NCI-H146 (cell line): Measurements from ENCODE around the gene HS6ST1.

Experiments
- DNase-seq: peaks from one replicate; lab custom pipeline; 2025; lab: John Stamatoyannopoulos, UW

Gene HS6ST1

DNA sequence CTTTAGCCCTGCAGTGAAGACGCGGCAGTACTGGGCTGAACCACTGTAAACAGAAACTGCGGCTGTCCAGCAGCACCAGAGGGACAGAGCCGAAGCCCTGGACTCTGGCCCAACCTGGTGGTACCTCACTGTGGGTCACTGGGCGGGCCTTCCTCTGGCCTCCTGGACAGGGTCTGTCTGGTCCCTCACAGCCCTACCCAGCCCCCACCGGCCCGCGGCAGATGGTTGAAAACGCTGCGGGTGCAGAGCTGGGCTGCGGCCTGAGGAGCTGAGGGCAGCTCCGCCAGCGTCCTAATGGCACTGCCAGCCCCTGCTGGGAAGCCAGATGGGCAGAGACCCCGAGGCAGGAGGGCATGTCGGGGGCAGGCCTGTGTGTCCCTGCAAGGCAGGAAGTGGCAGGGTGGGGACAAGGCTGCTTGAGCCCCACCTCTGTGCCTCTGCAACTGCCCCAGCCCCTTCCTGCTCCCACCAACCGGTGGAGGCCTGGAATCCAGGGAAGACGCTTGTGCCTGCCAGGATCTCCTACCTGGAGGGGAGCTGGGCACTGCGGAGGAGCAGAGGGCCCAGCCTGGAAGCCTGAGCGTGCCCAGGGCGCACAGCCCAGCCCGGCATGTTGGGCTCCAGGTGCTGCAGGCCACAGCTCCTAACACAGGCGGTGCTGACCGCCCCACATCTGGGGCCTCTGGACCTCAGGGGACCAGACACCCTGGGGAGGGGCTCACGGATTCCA lies 36.3 kb downstream of the HS6ST1 start:
- no peak for DNase-seq

GRCh38 chr2:128281852-128282245 lies 36.8 kb downstream of the HS6ST1 start:
- no peak for DNase-seq

DNA sequence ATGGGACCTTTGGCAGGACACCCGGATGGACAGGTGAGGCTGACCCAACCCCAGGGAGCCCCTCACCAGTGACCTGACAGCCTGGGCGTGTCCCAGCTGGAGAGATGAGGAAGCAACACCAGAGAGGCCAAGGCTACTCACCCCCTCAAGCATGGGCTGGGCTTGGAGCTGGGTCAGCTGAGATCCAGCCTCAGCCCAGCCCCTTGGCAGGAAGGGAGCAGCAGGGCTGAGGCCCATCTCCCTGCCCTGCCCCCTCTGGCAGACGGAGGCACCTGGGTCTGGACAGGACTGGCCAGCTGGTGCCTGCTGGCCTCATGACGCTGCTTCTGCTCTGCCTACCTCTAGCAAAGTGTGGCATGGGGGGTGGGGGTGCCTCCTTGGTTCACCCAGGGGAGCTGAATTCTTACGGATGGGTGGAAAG lies 37.8 kb downstream of the HS6ST1 start:
- no peak for DNase-seq

DNA sequence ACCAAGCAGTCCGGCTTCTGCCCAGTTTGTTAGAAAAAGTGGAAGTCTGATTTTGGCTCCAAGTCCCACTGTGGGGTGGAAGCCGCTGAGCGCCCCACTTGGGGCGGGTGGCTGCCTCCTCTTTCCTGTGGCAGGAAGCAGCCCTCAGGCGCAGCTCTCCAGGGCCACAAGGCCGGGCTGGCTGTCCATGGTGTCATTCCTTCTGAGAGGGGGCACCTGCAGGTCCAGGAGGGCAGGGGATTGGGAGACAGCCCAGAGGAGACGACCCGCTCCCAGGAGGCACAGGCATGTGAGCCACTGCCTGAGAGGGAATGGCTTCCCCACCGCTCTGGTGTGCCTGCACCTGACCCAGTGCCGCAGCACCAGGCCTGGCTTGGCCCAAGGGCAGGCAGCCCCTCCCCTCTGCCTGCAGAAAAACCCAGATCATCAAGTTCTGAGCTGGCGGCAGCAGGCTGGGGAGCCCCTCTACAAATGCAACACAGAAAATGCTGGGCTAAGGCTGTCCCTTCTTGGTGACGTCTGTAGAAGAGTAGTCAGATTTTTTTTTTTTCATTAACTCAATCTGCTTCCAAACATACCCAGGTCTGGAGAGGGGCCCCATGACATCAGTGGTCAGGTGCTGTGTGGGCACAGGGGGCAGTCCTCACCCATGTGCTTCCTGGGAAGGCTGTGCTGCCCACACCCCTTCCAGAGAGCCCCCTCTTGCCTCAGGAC lies 38.4 kb downstream of the HS6ST1 start:
- DNase-seq: no peak

- DNase-seq: no peak
Measured at GRCh38 chr2:128279786-128280157, 38.9 kb downstream of the HS6ST1 start.

DNA sequence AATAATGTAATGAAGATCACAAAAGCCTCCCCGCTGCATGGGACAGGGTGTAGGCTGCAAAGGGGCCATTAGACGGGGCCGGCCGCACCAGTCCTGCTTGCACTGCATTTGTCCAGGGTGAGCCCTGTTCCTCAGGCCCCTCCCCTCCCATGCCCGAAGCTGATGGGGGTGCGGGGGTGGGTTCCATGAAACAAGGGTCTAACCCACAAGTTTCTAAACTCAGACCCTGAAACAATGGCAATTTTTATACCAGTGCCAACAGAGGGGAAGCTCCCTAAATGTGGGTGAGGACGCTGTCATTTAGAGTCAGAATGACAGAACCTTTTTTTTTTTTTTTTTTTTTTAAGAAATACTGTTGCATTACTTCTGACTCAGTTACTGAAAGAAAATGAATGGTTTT lies 39.7 kb downstream of the HS6ST1 start:
- no peak for DNase-seq

GRCh38 chr2:128277961-128278681 lies 40.5 kb downstream of the HS6ST1 start:
- DNase-seq: no peak

DNA sequence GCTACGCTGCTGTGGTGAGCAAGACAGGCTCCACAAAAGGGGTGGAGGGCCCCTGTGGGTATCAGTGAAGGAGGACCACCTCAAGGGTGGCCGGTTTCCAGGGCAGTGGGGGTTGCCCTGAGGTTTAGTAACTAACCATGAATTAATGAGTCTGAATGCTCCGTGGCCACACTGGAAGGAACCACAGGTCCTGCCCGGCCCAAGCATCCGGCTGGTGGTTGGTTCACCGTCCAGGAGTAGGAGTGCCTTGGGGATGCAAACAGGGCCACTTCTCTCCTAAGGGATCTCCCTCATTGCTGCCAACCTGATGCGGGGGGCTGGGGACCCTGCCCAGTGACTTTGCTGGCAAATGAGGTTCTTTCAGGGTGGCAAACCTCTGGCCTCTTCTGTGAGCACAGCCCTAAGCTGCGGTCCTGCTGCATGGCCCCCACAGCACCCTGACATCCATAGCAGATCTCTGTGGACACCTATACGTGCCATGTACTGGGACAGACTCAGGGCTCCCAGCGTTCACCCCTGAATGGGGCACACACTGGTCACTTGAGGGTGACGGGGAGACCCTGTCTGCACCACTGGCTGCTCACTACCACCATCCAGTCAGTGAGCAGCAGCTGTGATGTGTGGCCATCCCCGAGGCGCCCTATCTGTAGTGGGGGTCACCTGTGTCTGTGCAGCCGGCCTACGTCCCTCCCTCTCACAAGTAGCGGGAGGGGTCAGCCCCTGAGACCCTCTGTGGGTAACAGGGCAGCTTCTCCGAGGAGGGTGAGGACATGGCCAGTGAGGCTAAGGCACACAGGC lies 41.6 kb downstream of the HS6ST1 start:
- DNase-seq: no peak

- DNase-seq: no peak
Measured at GRCh38 chr2:128275498-128276045, 43.1 kb downstream of the HS6ST1 start.

- DNase-seq: no peak
Measured at GRCh38 chr2:128274218-128274617, 44.5 kb downstream of the HS6ST1 start.

GRCh38 chr2:128273469-128274081 lies 45.1 kb downstream of the HS6ST1 start:
- DNase-seq: no peak

DNA sequence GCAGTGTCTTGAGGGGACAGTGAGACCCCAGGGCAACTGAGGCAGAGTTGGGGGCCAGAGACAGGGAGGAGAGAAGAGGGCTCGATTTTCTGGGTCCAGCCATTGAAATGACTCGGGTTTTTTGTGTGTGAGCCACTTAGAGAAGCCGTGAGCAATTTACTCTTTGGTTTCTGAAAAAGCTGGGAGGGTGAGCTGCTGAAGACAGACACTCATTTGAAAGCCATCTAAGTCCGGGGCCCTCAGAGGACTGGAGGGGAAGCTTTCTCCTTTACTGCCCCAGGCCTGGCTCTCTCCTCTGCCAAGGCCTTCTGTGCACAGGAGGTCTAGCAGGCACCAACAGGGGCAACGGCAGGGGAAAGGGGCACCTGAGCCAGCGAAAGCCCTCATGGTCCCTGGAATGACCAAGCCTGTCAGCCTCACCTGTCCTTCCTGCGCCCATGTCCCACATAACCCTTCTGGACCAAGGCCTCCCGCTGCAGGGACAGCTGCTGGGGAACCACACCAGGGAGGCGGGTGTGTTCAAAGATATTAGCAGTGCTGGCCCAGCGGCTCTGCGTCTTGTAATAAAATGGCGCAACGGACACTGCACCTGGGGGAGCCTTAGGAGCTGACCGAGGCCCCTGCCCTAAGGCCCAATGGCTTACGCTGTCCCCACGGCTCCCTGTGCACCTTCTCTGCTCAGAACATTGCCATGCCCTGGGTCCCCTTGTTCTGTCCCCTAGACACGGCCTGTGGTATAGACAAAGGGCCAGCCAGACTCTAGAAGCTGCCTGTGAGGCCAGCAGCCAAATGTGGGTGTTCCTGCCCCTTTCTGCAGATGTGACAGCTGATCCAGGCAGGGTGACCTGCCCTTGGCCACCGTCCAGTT lies 45.8 kb downstream of the HS6ST1 start:
- DNase-seq: no peak

DNA sequence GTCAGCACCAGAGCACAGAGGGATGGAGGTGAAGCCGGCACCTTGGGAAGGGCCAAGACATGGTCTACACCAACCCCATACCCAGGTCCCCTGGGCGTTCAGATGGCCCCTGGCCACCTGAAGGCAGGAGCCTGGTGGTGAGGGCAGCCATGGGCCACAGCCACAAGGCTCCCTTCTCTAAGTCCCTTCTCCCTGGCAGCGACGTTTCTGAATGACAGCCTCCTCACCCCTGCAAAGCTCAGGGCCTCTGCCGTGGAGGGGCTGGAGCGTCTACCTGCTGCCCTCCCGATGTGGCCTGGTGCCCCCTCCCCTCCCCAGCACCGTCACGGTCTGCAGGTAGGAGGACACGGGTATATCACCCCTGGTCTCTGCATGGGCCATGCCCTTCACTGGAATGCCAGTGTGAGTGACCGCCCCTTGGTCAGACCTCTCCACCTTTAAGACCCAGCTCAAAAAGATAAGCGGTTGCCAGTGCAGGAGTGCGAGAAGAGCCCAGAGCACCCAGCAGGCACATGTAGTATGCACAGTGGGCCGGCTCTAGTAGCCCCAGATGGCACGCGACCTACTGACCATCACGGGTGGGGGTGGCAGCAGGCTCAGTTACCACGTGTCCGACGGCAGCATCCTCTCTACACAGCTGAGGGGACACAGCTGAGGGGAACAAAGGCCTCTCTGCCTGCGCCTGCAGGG lies 46.6 kb downstream of the HS6ST1 start:
- DNase-seq: no peak

DNA sequence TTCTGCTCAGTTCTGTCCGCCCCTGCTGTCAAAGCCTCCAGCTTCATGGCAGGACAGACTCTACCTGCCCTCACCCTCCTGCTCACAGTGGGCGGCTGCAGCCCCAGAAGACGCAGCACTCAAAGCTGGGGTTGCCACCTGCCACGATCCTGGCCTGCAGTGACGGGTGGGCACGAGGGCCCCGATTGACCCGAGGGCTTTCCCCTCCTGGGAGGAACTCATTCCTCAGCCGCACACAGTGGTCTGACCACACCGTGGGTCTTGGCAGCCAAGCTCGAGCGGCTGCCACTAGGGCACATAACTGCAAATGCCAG lies 47.1 kb downstream of the HS6ST1 start:
- DNase-seq: no peak

GRCh38 chr2:128270672-128271596 lies 47.7 kb downstream of the HS6ST1 start:
- no peak for DNase-seq

- DNase-seq: no peak
Measured at GRCh38 chr2:128269990-128270671, 48.5 kb downstream of the HS6ST1 start.

DNA sequence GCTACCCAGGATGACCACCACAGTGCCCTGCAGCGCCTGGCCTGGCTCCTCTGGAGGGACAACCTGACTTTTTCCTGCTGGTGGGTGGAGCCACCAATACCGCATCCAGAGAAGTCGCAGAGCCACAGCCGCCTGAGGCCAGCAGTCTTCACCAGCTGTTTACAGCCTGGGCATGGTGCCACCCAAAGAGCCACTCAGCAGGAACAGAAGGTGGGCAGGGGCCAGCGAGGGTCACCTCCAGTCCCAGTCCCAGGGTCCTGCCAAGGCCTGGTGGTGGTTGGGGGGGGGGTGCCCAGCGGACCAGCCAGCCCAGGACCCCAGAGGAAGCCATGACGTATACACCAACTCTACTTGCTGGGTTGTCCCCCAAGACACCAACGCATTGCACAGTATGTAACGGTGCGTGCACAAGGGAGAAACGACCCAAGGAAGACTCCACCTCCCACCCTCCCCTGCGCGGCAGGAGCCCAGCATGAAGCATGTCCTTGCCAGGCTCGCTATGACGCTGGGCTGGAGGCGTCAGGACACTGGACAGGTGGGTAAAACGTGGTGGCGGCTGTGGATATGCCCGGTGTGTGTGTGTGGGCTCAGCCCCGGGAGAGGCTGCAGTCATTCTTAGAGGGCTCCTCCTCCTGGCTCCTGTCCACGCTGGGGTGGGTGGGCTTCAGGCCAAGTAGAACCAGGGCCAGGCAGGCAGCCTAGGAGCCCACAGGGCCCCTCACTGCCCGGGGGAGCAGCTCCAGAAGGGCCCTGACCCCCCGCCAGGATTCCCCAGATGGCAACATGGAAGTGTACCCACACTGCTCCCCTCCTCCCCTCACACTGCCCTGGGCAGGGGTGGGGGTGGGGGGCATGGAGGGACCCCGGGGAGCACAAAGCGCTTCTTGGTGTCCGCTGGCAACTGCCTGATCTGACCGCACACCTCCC lies 49.3 kb downstream of the HS6ST1 start:
- no peak for DNase-seq
